Neural crest cell (in vitro differentiated cells): ENCODE results near the gene VWA8. TPM values are rescaled to one million over a fixed set of nuclear protein-coding genes. Genes with fewer than 3 reads are reported as not detected.

ENCODE experiments used
- DNase-seq: peaks from one replicate; pipeline ENCODE4 v3.0.0; 2021; ENCODE audit warnings: low read depth, mixed read lengths, low spot score
- H3K27ac Mint-ChIP-seq: one replicate; pipeline ENCODE4 v1.8.0; 2021; ENCODE audit warnings: mild to moderate bottlenecking, mixed read lengths; ENCODE audit not compliant: unreplicated experiment
- H3K27me3 Mint-ChIP-seq: 2 replicates; pipeline ENCODE4 v1.8.0; 2021; ENCODE audit warnings: low read depth, mild to moderate bottlenecking, mixed read lengths
- H3K36me3 Mint-ChIP-seq: 2 replicates; pipeline ENCODE4 v1.8.0; 2021; ENCODE audit warnings: low read depth, mild to moderate bottlenecking, mixed read lengths
- H3K4me1 Mint-ChIP-seq: 2 replicates; pipeline ENCODE4 v1.8.0; 2021; ENCODE audit warnings: mixed read lengths
- H3K4me3 Mint-ChIP-seq: one replicate; pipeline ENCODE4 v1.8.0; 2021; ENCODE audit warnings: mild to moderate bottlenecking, mixed read lengths
- H3K9me3 Mint-ChIP-seq: 2 replicates; pipeline ENCODE4 v1.8.0; 2021; ENCODE audit warnings: mixed read lengths
- total RNA-seq: library from RNA; stranded (reverse); gene quantifications from 2 replicates; pipeline ENCODE4 v1.2.1, GENCODE V29; 2021
- TF ChIP-seq, protein P1 (sequence below): fragments of 200-600 bp; sonication (generic); conservative IDR thresholded peaks from 2 replicates; pipeline ENCODE4 v1.5.0; 2021; ENCODE audit warnings: antibody characterized with exemption, mild to moderate bottlenecking

The VWA8 gene
- total RNA-seq, 1 donor from 2014 or later, result 19.5 TPM

DNA sequence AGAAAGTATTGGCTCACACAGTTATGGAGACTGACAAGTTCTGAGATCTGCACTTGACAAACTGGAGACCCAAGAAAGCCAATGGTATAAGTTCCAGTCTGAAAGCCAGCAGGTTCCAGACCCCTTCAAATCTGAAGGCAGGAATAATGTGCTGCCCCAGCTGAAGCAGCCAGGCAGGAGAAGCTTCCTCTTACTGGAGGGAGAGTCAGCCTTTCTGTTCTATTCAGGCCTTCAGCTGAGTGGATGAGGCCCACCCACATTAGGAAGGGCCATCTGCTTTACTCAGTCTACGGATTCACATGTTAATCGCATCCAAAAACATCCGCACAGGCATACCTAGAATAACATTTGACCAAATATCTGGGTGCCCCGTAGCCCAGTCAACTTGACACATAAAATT lies 8.2 kb upstream of the VWA8 start:
- Mint-ChIP-seq H3K4me1 (no peaks in the 10 kb centered on the region), H3K36me3 (no peaks in the 10 kb centered on the region)

DNA sequence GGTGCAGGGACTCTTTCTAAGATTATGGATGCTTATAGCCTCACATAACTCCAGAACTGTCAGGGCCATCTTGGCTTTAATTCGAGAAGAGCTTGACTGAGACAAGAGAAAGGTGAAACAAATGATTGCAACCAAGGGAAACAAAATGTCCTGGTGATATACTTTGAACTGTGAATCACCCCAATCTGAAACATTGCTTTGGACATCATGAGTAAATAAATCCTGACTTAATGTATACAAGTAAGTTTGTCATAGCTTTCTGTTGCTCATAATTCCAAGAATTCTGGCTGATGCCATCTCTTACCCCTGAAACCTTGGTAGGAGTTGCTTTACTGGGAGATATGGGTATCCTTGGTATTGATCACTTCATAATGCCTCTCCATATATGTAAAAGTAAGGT lies 5.8 kb upstream of the VWA8 start:
- no peaks in the 10 kb centered on the region for H3K27me3 Mint-ChIP-seq
- no peaks in the 10 kb centered on the region for H3K9me3 Mint-ChIP-seq
- no peak for DNase-seq
- H3K27ac Mint-ChIP-seq, result no peak overlapping the region
- TF ChIP-seq, protein P1, sequence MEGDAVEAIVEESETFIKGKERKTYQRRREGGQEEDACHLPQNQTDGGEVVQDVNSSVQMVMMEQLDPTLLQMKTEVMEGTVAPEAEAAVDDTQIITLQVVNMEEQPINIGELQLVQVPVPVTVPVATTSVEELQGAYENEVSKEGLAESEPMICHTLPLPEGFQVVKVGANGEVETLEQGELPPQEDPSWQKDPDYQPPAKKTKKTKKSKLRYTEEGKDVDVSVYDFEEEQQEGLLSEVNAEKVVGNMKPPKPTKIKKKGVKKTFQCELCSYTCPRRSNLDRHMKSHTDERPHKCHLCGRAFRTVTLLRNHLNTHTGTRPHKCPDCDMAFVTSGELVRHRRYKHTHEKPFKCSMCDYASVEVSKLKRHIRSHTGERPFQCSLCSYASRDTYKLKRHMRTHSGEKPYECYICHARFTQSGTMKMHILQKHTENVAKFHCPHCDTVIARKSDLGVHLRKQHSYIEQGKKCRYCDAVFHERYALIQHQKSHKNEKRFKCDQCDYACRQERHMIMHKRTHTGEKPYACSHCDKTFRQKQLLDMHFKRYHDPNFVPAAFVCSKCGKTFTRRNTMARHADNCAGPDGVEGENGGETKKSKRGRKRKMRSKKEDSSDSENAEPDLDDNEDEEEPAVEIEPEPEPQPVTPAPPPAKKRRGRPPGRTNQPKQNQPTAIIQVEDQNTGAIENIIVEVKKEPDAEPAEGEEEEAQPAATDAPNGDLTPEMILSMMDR, result no peak
- peaks cover 3% of the 10 kb centered on the region for H3K4me1 Mint-ChIP-seq
- H3K36me3 Mint-ChIP-seq, result no peaks in the 10 kb centered on the region
- H3K4me3 Mint-ChIP-seq, result no peak overlapping the region

More for the DNA sequence above, 8.2 kb upstream of the VWA8 start:
- no peaks in the 10 kb centered on the region for H3K27me3 Mint-ChIP-seq
- H3K27ac Mint-ChIP-seq, result no peak overlapping the region
- no peak for DNase-seq
- no peak overlapping the region for H3K4me3 Mint-ChIP-seq
- H3K9me3 Mint-ChIP-seq, result no peaks in the 10 kb centered on the region
- TF ChIP-seq, protein P1, result no peak

DNA sequence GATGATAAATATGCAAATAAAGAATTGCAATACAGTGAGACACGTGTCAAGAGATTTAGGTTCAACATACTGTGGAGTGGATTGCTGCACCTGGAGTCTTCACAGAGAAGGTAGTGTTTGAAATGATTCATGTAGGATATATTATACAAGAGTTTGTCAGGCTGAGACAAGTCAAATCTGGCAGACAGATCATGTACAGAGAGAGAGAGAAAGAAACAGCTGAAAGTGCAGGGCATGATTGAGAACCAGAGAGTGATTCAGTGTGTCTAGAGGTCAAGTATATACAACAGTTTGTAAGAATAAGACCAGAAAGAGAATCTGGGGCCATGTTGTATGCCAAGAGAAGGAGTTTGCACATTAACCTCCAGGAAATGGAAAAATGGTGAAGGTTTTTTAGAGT lies 2.1 kb upstream of the VWA8 start:
- no peaks in the 10 kb centered on the region for H3K27me3 Mint-ChIP-seq
- H3K9me3 Mint-ChIP-seq, result no peaks in the 10 kb centered on the region
- peaks cover 33% of the 10 kb centered on the region for H3K4me1 Mint-ChIP-seq
- no peak overlapping the region for H3K27ac Mint-ChIP-seq
- H3K4me3 Mint-ChIP-seq, result peak overlapping the region; percentile 47
- no peaks in the 10 kb centered on the region for H3K36me3 Mint-ChIP-seq
- no peak for DNase-seq
- TF ChIP-seq, protein P1, result no peak

DNA sequence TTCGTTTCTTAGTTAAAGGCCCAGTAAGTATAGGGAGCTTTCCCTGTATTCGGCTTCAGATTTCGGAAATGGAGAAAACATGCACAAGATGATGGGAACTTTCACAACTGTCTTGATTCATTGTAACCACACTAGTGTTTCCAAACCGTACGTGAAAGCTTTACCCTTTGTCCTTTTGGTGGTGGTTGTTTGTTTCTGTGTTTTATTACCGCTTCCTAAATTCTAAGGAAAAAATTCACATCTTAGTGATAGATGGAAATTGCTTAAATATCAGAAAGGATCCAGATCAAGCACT lies 504 bp upstream of the VWA8 start:
- H3K27me3 Mint-ChIP-seq, result no peaks in the 10 kb centered on the region
- H3K4me3 Mint-ChIP-seq, result peak overlapping the region; percentile 86
- no peak for DNase-seq
- peak overlapping the region; percentile 87 for H3K27ac Mint-ChIP-seq
- H3K4me1 Mint-ChIP-seq, result peaks cover 34% of the 10 kb centered on the region
- no peaks in the 10 kb centered on the region for H3K36me3 Mint-ChIP-seq
- TF ChIP-seq, protein P1, result no peak
- no peaks in the 10 kb centered on the region for H3K9me3 Mint-ChIP-seq

DNA sequence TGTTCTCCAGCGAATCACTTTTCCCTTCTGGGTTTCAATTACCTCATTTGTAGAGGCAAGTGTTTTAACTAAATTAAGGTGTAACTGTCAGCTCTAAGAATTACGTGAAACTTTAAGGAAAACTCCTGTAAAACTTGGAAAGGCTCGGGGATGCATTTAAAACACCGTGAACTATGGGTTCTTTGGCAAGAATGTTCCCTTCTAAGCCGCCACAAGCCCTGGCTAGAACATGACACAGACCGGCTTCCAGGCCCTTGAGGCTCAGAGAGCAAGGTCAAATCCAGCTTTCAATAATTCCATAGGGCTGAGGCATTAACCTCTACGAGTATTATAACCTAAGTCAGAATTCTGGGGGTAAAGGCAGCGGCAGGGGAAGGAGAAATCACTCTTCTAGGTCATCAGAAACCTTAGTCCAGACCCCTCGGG lies 685 bp downstream of the VWA8 start:
- no peaks in the 10 kb centered on the region for H3K9me3 Mint-ChIP-seq
- no peak for DNase-seq

More for the DNA sequence above, 685 bp downstream of the VWA8 start:
- Mint-ChIP-seq H3K36me3 (no peaks in the 10 kb centered on the region), H3K4me3 (peak overlapping the region; percentile 95), H3K27me3 (no peaks in the 10 kb centered on the region), H3K27ac (peak overlapping the region; percentile 89), H3K4me1 (peaks cover 45% of the 10 kb centered on the region)
- TF ChIP-seq, protein P1, result no peak
